ELF-1 (cell line): ENCODE results near the gene MYBPC2.
"Not testable (repeated sequence)": the region's sequence is repeated elsewhere in the genome, so short reads cannot be mapped to it uniquely, and the experiment has no call there.

Experiments used
- DNase-seq: peaks from one replicate; pipeline ENCODE4 v3.0.0-alpha.2; 2016; ENCODE audit warnings: low read depth, low spot score

The MYBPC2 gene

GRCh38 chr19:50427997-50428425, 4.7 kb upstream of the MYBPC2 start:
- DNase-seq = peak; percentile 62

GRCh38 chr19:50428772-50429463, 3.8 kb upstream of the MYBPC2 start:
- no peak for DNase-seq

- no peak for DNase-seq
Measured at GRCh38 chr19:50430888-50431342, 1.8 kb upstream of the MYBPC2 start.

- peak; percentile 96 for DNase-seq
Measured at GRCh38 chr19:50431343-50432220, 1.1 kb upstream of the MYBPC2 start.

GRCh38 chr19:50433201-50434180, 799 bp downstream of the MYBPC2 start:
- DNase-seq = no peak

GRCh38 chr19:50434525-50434924, 1.8 kb downstream of the MYBPC2 start:
- peak; percentile 45 for DNase-seq

GRCh38 chr19:50435221-50435620, 2.5 kb downstream of the MYBPC2 start:
- no peak for DNase-seq

GRCh38 chr19:50435627-50436026, 2.9 kb downstream of the MYBPC2 start:
- DNase-seq = no peak

- no peak for DNase-seq
Measured at GRCh38 chr19:50437862-50438449, 5.3 kb downstream of the MYBPC2 start.

GRCh38 chr19:50439130-50439529, 6.4 kb downstream of the MYBPC2 start:
- DNase-seq = not testable (repeated sequence)

GRCh38 chr19:50444059-50444458, 11.4 kb downstream of the MYBPC2 start:
- DNase-seq = no peak

- no peak for DNase-seq
Measured at GRCh38 chr19:50447053-50447452, 14.4 kb downstream of the MYBPC2 start.

- DNase-seq = no peak
Measured at GRCh38 chr19:50447750-50448149, 15.1 kb downstream of the MYBPC2 start.

GRCh38 chr19:50449236-50449899, 16.7 kb downstream of the MYBPC2 start:
- no peak for DNase-seq

GRCh38 chr19:50450369-50451222, 17.9 kb downstream of the MYBPC2 start:
- DNase-seq = no peak

GRCh38 chr19:50451223-50451534, 18.5 kb downstream of the MYBPC2 start:
- DNase-seq = no peak

GRCh38 chr19:50453243-50453642, 20.6 kb downstream of the MYBPC2 start:
- no peak for DNase-seq

GRCh38 chr19:50455992-50456391, 23.3 kb downstream of the MYBPC2 start:
- DNase-seq = no peak

GRCh38 chr19:50457300-50457699, 24.6 kb downstream of the MYBPC2 start:
- no peak for DNase-seq
